HG02970 (cell line): ENCODE measurements around the gene IRX4.

Experiments used
- ATAC-seq: cut with Tn5 transposase; IDR thresholded peaks from one replicate; pipeline ENCODE4 v1.9.1; 2021; ENCODE audit warnings: mild to moderate bottlenecking, moderate library complexity, moderate number of reproducible peaks; ENCODE audit not compliant: unreplicated experiment, low FRiP score

The IRX4 gene

GRCh38 chr5:1915316-1915715, 32.6 kb upstream of the IRX4 start:
- ATAC-seq, result no peak

DNA sequence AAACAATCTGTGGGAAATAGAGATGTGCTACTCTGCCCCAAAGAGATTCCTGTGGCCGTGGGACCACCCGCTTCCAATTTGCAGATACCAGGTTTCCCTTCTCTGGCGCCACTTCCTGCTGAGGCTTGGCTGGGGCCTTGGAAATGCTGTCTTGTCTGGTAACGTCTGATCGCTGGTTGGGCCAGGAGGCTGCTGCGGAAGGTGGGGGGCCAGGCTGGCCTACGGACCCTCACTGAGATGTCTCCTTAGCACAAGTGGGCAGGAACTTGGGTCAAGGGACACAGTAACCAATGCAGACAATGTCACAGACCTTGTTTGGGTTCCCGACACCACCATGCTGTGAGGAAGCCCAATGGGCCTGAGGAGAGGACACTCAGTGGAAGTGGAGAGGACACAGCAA, 31.7 kb upstream of the IRX4 start:
- no peak for ATAC-seq

- ATAC-seq, result no peak
These were observed 30.9 kb upstream of the IRX4 start for GRCh38 chr5:1913578-1913977.

DNA sequence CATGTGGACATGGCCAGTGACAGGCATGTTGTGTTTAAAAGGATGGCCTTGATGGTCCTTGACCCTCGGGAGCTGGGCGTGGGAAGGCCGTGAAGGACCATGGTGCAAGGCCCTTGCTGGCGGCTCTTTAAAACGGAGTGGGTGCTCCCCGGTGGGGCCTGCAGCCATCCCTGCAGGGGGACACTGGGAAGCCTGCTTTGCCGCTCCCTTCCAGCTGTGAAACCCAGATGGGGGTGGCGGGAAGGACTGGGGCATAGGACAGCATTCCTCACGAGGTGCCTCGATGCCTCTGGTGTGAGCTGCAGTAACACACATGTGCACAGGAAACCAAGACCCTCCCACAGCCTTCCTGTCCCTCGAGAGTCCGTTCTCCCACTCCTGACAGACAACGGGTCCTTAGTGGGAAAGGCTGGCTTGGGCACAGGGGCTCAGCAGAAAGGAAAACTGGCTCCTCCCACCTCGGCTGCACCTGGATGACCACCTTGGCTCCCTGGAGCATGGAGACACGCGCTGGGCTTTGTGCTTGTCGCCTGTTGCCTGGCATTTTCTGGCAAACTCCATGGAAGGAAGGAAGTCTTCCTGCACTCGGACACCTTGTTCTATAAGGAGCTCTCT, 30.3 kb upstream of the IRX4 start:
- ATAC-seq, result no peak

DNA sequence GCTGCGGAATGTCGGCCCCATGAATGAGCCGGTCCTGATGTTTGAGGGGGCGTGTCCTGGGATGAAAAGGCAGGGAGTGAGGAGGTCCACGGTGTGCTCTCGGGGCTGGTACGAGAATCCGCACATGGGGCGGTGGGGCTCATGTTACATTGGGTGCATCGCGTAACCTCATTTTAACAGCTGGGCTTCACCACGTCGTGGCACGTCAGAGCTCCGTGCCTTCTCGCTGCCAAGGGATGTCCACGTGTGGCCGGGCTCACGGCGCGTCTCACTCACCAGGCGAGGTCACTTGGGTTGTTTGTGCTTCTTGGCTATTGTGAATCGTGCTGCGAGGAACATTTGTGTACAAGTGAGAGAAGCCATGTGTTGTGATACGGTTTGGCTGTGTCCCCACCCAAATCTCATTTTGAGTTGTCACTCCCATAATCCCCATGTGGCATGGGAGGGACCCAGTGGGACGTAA, 29.1 kb upstream of the IRX4 start:
- ATAC-seq, result no peak

- ATAC-seq, result no peak
These were observed 28.4 kb upstream of the IRX4 start for GRCh38 chr5:1910861-1911772.

DNA sequence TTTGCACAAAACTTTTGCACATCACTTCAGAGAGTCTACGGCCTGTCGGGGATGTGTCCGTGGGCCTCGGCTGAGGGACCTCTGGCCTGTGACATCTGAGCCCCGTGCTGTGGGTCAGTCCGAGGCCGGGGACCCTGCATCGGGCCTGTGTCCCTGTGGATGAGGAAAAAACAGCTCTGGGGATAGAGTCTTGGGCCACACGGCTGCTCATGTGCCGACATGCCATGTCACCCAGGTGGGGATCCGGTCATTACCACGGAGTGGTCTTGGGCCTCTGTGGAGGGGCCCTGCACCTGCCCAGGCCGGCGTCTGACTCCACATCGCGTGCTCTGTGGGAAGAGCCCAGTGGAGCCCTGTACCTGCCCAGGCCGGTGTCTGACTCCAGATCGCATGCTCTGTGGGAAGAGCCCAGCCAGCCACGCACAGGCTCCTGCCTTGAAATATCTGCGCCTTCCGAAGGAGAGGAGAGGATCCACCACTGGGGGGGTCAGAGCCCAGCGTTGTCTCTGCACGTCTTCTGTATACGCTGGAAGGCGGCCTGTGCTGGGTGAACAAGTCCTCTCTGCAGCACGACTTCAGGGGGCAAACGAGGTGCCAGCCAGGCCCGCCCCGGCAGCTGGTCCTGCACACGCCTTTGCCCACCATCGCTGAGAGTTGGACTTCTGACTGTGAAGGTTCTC, 27.5 kb upstream of the IRX4 start:
- no peak for ATAC-seq

DNA sequence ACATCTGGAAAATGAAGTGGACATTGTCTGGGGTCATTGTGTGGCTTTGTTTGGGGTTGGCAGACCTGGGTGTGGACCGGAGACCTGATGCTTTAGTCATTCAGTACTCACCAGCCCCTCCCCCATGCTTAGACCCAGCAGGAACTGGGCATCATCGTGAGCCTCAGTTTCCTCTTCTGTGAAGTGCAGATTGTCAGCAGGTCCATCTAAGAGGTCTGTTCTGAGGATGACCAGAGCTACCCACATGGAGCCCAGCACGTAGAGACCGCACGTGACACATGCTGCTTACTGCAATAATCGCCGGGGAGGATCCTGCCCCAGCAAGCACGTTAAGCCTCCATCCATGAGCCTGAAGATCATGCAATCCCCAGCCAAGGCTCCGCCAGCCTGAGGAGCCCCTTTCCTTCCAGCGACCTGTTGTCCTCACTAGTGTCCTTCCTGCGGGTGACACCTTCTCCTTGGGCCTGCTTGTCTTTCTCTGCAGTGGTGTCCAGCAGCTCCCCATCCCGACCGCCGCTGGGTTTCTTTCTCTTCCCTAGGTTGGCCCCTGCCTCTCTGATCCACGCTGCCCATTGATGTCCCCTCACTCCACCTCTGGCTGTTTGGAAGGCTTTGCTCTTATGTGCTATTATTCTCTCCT, 26.7 kb upstream of the IRX4 start:
- ATAC-seq, result no peak

- no peak for ATAC-seq
These were observed 26.2 kb upstream of the IRX4 start for GRCh38 chr5:1908931-1909330.

GRCh38 chr5:1907616-1908015, 24.9 kb upstream of the IRX4 start:
- ATAC-seq, result no peak

- ATAC-seq, result no peak
These were observed 22.4 kb upstream of the IRX4 start for GRCh38 chr5:1905108-1905507.

DNA sequence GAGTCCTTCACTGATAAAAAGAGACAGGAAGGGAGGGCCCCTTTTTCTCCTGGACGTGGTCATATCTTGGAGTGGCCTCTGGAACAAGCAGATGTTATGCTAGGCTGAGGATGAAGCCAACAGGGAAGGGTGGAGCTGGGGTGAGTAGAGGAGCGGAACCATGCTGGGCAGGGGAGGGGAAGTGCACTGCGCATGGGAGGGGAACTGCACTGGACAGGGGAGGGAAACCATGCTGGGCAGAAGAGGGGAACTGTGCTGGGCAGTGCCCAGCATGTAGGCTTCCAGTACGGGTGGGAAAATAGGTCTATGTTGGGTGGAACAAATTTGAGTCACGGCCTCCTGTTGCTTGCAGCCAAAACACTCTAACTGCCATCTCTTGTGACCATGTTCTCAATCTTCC, 19.3 kb upstream of the IRX4 start:
- ATAC-seq, result no peak

DNA sequence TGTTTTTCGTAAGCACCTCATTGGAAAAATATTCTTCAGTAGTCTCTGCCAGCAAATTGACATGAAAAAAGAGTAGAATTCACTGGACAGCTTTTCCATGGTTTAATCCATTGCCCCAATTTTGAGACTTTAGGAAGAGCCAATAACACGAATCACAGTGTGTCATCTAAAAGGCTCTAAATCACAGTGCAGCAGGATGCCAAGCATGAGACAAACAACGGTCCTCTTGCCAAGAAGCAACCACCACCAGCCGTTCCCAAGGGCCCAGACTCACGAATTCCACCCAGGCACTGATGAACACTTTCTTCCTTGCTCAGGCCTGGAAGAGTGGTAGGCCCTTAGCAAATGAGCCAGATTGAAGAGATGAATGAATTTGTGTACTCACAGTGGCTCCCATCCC, 18.3 kb upstream of the IRX4 start:
- no peak for ATAC-seq

DNA sequence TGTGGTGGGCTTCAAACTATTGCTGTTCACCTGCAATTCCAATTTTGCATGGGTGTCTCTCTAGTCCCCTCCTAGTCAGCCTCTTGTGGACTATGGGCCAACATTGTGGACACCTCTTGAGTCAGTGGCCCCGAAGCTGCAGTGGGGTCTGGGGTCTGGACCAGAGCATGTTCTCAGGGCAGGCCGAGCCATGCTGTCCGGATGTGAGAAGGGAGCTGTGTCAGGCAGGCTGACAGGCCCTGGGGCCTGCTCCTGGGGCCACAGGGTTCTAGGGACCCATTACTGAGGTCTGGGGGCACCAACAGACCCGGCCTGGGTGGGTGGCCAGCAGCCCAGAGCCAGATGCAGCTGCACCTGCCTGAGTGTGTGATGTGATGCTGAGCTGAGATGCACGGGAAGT, 16.5 kb upstream of the IRX4 start:
- no peak for ATAC-seq

GRCh38 chr5:1897816-1898450, 15.2 kb upstream of the IRX4 start:
- ATAC-seq, result no peak

- ATAC-seq, result no peak
These were observed 14.7 kb upstream of the IRX4 start for GRCh38 chr5:1897386-1897785.

GRCh38 chr5:1896602-1897376, 14.1 kb upstream of the IRX4 start:
- no peak for ATAC-seq

DNA sequence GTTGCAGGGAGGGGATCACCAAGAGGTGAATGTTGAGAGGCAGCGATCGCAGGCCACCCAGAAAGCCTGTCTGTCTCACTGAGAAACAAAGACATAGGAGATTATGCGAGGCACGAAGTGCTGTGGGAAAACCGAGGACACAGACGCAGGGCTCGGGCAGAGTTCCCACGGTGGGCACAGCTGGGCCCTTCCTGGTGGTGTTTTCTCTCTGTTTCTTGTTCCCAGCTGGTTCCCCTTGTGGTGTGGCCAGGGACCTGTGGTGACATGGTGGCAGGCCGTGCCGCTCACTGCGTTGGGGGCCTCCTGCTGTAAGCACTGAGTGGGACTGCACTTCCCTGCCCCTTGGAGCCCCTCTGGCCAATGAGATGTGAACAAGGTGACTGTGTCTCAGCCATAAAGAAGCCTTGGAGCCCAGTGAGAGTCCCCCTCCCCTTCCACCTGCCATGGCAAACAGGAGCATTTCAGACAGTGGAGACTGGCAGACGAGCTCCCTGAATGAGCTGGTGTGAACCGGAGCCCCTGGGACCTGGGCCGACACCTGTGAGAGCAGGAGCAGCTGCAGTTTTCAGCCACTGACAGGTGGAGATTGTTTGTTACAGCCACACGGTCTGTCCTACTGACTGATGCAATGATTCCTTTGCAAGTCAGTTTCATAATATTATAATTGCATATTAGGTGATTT, 13.2 kb upstream of the IRX4 start:
- no peak for ATAC-seq

DNA sequence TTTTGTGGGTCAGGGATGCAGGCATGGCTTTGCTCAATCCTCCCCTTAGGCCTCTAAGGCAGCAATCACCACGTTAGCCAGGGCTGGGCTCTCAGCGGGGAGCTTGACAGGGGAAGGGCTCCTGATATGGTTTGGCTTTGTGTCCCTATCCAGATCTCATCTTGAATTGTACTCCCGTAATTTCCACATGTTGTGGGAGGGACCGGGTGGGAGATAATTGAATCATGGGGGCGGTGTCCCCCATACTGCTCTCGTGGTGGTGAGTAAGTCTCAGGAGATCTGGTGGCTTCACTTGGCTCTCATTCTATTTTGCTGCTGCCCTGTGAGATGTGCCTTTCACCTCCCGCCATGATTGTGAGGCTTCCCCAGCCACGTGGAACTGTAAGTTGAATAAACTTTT, 11.5 kb upstream of the IRX4 start:
- ATAC-seq, result no peak
